HG02763 (cell line): ENCODE measurements around the gene AP1S1.

Experiments
- ATAC-seq: cut with Tn5 transposase; IDR thresholded peaks from one replicate; pipeline ENCODE4 v1.9.1; 2021; ENCODE audit warnings: mild to moderate bottlenecking, moderate library complexity; ENCODE audit not compliant: unreplicated experiment

Gene AP1S1

DNA sequence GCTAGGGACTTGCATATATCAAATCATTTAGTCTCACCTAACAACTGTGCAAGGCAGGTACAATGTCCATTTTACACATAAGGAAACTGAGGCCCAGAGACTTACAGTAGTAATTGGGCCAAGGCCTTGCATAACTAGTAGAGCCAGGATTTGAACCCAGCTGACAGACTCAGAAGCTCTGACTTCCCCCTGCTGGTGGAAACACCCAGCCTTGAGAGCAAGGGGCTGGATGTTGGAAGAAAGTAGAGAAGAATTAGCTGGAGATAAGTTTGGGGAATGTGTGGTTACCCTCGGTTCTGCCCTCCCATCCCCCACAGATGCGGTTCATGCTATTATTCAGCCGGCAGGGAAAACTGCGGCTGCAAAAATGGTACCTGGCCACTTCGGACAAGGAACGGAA is 2.0 kb downstream of the AP1S1 start:
- no peak for ATAC-seq

DNA sequence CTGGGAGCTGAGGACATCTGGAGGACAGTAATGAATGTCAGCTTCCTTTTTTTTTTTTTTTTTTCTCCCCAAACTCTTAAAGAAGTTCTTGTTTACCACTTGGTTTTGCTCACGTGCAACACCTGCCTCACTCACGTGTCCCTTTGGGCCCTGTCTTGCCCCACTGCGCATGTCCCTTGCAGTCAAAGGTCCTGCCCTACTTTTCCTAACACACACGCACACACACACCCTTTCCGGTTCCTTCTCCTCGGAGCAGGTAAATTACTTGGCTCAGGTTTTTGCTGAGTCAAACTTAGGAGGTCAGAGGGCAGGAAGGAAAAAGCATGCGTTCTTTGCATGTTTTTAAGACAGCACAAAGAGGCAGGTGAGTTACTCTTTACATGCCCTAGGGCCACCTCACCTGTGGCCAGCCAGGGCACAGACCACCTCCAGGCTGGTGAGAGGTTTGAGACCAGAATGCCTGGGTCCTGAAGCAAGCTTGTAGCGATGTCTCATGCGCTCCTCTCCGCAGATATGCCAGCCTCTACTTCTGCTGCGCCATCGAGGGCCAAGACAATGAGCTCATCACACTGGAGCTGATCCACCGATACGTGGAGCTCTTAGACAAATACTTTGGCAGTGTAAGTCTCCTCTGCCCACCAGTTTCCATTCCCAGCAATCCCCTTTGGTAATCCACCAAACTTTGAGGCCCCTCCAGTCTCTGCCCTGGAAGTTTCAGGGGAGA is 2.8 kb downstream of the AP1S1 start:
- no peak for ATAC-seq

- ATAC-seq, result no peak
These were observed 5.7 kb downstream of the AP1S1 start for GRCh38 chr7:101159696-101160674.

GRCh38 chr7:101160910-101161309 is 6.6 kb downstream of the AP1S1 start:
- no peak for ATAC-seq

DNA sequence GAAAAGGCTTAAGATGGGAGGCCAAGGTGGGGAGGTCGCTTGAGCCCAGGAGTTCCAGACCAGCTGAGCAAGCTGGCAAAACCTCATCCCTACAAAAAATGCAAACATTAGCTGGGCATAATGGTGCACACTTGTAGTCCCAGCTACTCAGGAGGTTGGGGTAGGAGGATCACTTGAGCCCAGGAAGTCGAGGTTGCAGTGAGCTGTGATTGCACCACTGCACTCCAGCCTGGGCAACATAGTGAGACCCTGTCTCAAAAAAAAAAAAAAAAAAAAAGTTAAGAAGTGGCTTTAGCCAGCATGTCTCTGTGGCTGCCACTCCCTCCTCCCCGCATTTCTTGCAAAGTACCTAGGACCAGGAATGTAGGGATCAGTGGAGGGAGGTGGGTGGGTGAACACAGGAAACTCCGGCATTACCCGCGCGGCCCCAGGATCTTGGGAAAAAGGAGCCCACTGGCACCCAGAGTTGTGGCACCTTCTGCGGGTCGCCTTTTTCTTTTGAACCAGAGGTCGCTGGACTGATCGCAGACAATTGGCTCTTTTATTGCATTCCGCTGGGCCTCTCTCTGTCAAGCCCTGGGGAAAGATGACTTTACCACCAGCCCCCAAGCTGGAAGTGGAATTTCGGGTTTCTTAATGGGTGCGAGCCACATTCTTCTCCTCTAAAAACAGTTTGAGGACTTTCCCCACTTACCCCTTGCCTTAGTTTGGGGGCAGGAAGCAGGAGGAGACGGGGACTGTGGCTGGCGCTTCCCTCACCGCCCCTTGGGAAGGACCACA is 7.6 kb downstream of the AP1S1 start:
- ATAC-seq, result no peak

DNA sequence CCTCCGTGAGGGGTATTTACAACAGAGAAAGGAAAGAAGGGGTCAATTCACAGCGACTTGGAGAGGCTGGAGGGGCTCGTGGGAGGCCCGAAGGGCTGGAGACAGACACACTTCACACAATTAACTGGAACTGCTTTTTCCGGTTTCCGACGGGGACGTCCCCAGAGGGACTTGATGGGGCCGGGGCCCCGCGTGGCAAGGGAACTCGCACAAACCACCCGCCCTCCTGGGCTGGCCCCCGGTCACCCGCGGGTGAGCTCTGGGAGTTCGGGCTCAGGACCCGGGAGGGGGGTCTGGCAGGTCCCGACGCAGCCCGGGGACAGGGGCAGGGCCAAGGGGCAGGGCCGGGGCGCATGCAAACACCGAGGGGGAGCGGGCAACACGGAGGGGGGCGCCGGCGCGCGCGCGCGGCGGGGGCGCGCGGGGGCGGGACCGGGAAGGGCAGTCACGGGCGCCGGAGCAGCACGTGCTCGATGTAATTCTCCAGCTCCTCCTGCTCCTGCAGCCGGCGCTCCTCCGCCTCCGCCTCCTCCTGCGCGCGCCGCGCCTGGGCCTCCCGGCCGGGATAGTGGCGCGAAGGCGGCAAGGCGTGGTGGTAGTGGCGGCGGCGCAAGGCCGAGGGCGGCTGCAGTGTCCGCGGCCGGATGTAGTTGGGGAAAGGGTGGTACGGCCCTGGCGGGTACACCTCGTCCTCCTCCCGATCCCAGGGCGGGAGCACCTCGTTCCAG is 8.4 kb downstream of the AP1S1 start:
- no peak for ATAC-seq

- no peak for ATAC-seq
These were observed 9.2 kb downstream of the AP1S1 start for GRCh38 chr7:101163279-101164070.

DNA sequence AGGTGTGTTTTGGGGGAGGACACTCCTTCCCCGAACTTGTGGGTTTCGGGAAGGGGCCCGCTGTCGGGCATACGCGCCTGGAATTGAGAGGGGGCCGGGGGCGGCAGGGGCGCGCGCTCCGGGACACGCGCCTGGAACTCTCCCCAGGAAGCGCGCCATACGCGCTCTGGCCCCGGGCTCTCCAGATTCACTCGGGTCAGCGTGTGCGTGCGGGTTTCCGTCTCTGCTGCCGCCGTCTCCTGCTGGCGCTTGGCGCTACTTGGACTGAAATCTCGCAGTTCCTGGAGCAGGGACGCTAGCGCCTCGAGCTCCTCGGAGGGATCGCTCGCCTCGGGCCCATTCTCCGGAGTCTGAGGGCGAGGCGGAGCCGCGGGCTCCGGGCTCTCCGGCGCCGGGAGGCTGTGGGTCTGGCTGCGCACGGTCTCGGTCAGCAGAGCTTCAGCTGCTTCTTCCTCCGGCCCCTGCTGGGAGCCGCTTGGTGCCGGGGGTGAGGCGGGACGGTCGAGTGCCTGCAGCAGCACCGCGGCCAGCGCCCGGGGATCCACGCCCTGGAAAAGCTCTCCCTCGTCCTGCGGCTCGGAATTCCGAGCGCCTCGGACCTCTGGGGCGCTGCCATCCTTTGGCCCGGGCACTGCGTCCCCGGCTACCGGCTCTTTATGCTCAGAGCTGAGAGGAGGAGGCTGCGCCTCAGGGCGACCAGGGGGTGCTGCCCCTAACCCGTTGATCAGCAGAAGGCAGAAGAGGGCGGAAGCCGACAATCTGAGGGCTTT is 10.0 kb downstream of the AP1S1 start:
- ATAC-seq, result no peak

- peak; percentile 66 for ATAC-seq
These were observed 11.0 kb downstream of the AP1S1 start, which contains the start of gene VGF for GRCh38 chr7:101165075-101165957. Gene VGF (minus strand): TSS chr7:101165569. CDS start chr7:101164843, 726 bp downstream.

DNA sequence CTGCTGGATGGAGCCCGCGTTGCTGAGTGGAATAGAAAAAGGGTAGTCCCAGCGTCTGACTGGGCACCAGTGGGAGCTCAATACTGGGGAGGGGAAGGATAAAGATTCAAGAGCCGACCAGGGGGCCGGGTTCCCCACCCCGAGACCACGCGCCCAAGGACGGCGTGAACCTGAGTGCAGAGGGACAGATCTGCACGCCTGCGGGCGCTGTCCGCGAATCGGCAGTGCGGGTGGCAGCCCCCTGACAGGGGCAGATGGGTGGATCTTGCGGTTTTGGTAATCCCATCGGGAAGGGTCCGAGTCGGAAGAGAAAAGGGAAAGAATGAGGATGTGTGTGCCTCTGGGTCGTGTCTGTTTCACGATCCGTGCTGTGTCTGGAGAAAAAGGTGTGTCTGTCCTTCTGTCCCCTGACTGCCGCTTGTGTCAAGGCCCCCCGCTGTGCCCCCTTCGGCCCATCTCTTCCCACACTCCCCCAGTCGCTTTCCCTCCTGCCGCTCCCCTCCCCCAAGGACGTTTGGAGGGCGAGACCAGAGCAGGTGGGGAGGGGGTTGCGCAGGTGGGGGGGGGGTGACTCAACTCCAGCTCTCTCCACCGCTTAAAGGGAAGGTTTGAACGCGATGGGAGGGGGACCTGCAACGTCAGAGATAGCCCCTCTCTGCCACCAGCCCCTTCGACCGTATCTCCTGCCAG is 11.8 kb downstream of the AP1S1 start:
- ATAC-seq, result no peak

- ATAC-seq, result no peak
These were observed 12.3 kb downstream of the AP1S1 start for GRCh38 chr7:101166648-101166908.

DNA sequence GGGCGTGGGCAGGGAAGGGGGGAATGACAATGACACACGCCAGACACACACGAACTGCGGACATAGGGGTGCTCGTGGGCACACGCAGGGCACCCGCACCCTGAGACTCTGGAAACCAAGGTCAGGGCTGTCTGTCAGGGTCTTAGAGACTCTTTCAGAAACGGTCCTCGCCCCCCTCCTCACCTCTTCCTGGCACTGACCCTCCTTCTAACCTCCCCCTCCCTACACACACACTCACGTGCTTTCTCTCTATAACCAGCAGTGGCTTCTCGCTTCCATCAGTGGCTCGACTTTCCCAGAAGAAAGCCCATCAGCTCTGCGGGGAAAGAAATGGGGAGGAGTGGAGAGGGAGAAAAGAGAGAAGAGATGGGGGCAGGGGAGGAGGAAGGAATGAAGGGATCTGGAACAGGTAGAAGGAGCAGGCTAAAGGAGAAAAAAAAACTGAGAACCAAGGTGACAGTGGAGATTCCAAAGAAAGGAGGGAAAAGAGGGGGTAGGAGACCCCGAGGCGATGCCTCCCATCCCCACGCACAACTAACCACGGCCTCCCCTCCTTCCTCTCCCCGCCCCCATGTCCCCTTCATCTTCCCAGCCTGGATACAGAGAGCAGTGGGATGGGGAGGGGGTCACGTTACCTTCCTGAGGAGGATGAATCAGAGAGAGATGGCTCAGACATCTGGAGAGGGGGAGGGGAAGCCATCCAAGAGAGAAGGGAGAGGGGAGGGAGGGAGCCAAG is 12.8 kb downstream of the AP1S1 start:
- ATAC-seq, result no peak

DNA sequence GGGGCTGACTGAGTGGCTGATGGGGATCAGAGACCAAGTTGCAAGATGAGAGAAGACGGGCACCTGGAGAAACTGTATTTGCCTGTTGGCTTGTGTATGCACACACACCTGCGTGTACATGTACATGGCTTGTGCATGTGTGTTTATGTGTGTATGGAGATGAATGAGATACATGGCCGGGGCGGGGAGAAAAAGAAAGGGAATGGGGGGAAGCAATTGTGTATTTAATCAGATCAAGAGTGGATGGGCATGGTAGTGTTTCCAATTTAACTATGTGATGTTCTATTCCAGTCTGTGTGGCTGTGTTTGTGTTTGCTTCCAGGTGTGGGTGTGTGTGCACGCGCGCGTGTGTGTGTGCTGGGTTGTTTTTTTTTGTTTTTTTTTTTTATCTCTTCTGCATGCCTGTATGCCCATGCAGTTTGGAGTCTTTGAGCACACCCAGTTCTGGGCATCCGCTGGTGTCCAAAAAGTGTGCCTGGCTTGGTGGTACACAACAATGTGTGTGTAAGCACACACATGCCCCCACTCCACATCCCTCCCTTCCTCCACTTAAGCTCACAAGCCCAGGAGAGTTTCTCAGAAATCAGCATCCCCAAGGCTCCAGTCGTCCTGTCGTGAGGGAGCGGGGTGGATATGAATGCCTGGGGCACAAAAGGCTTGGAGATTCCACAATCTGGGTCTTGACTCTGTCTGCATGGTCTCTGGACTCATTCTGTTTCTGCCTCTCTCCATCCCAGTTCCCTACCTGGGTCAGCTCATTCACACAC is 13.6 kb downstream of the AP1S1 start:
- ATAC-seq, result no peak

GRCh38 chr7:101168412-101169049 is 14.3 kb downstream of the AP1S1 start:
- no peak for ATAC-seq

GRCh38 chr7:101169110-101169837 is 15.0 kb downstream of the AP1S1 start:
- ATAC-seq, result no peak
